Epidermal melanocyte (primary cell): ENCODE measurements around the gene CLDN7.

Experiments
- DNase-seq: peaks from one replicate; pipeline ENCODE4 v3.0.0; 2011; ENCODE audit warnings: low spot score; ENCODE audit not compliant: insufficient read length

CLDN7 gene

DNA sequence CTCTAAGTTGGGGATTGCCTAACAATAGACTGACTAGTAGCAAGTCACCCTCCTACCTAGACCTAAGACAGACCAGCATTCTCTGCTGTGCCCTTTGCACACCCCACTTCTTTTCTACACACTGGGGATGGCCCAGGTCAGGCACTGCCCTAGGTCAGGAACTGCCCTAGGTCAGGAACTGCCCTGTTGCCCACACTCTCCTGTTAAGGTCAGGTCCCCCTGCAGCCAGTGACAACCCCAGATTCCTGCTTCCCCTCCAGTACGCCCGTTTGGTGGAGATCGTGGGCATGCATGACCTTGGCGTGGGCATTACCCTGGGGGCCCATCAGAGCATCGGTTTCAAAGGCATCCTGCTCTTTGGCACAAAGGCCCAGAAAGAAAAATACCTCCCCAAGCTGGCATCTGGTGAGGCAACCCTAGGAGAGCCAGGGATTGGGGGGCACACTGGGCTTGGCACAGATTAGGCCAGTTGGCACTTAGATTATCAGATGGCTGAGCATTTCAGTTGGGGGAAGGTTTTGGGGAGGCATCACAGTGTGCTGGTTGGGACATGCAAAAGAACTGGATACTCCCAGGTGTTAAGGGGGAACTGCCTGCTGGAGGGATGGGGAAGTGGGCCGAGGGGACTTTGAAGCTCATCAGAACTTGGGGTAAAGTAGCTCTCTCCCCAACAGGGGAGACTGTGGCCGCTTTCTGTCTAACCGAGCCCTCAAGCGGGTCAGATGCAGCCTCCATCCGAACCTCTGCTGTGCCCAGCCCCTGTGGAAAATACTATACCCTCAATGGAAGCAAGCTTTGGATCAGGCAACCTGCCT is 40.8 kb downstream of the CLDN7 start:
- DNase-seq: no peak

DNA sequence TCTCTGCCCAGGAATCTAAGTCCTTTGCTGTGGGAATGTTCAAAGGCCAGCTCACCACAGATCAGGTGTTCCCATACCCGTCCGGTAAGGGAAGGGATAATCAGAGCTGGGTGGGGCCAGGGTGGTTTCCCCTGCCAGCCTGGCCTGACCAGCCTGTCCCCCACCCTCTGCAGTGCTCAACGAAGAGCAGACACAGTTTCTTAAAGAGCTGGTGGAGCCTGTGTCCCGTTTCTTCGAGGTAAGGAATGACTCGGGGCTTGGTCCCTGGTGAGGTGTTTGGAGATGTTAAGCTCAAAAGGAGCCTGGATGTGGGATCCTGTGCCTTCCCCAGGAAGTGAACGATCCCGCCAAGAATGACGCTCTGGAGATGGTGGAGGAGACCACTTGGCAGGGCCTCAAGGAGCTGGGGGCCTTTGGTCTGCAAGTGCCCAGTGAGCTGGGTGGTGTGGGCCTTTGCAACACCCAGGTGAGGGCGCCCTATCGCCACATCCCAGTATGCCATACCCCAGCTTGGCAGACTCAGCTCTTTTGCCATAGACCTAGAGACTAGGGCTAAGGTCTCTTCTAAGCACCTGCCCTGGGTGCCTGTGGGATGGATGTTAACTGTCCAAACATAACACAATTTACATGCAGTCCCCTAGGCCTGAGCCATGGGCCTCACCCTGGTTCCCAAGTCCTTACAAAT is 41.5 kb downstream of the CLDN7 start:
- DNase-seq: peak; percentile 73

DNA sequence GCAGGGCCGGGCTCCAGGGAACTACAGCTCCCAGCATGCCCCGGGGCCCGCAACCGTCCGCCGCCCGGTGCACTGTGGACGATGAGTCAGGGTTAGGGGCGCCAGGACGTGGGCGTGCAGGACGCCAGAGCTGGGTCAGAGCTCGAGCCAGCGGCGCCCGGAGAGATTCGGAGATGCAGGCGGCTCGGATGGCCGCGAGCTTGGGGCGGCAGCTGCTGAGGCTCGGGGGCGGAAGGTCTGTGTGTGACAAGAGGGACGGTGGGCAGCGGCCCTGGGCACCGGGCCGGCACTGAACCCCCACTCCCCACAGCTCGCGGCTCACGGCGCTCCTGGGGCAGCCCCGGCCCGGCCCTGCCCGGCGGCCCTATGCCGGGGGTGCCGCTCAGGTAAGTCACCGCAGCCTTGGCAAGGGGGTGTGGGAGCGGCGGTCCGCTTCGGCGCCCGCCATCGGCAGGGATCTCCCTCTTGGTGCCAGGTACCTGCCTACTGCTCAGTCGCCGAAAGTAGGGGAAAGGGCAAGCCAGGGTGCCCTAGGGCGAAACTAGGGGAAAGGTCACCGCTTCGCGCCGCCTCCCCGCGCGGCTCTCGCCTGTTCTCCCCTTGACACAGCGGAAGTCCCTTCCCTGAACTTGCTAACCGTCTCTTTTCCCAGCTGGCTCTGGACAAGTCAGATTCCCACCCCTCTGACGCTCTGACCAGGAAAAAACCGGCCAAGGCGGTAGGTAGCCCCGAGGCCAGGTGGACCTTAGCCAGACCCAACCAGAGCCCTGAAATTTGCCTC is 42.3 kb downstream of the CLDN7 start, which contains the start of the genes ACADVL and DLG4:
Gene ACADVL, plus strand, starts transcription at position 127 of the 781 bp plus-strand sequence. Its CDS starts 47 bp downstream, at position 174.
Gene DLG4, minus strand, starts transcription at position 25 of the 781 bp plus-strand sequence.
- DNase-seq: peak; percentile 94

DNA sequence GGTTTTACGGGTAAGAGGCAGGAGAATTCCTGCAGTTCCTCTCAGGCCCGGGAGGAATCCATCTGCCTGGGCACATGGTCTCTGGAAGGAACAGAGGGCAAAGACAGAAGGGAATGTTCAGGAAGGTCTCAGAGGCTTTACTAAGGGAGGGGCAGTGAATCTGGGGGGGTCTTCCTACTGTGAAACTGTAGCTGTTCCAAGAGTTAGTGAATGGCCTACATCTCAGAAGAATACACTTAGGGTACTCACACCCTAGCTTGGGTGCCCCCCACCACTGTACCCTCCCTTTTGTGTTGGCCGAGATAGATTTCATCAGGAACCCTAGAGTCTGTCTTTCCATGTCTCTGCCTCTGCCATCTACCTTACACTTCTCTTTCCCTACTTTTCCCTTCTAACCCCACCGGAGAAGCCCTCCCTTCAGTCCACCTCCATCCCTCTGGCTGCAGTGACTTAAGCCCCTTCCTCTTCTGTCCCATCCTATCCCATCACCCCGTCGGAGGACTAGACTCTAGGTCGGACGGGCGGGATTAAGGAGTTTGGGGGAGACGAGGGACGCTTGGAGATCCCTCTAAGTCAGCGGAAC is 43.0 kb downstream of the CLDN7 start:
- DNase-seq: no peak

DNA sequence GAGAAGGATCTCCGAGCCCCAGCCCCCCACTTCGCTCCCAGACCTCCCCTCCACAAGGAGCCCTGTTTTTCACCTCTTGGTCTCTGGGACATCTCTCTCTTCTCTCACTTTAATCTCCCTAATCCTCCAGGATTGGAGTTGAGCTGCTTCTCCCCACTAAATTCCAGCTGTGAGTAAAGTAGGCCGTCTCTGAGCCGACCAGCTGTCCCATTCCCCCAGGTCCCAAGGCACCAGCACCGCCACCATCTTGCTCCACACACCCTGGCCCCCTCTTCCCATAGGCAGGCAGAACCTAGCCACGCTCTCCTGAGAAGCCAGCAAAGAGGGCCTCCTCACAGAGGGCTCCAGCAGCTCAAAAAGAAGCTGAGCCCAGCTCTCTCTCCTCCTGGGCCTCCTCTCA is 43.5 kb downstream of the CLDN7 start:
- DNase-seq: no peak

GRCh38 chr17:7218166-7218565 is 44.1 kb downstream of the CLDN7 start:
- DNase-seq: no peak

DNA sequence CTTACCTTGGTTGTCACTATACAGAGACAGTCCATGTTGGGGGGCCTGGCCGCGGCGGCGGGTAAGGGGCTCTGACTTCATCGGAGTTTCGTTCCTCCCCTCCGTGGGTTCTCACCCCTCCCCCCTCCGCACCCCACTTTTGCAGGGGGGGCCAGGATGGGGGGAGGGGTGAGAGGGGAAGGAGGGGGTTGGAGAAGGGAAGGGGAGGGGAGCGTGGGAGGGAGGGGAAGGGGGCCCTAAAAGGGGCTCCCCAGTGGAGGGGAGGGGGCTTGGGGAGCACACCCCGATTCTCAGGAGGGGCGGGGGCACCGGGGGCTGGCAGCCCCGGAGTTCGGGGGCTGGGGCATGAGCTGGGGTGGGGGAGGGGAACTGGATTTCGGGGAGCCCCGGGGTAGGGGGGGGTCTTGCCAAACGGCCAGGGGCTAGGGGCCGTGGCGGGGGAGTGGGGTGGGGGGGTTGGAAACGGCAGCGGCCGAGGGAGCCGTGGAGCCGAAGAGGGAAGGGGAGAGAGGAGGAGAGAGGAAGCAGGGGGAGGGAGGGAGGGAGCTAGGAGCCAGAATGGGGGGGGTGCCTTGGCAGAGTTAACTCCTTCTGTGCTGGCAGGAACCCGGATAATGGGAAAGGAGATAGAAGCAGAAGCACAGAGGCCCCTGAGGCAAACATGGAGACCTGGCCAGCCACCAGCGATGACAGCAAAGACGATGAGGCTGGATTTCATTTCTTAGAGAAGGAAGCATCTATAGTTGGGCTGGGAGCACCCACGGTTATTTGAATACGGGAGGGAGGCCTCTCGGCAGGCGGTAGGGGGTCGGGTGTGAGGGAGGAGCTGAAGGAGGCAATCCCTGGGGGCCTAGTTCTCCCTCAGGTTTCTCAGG is 44.9 kb downstream of the CLDN7 start:
- DNase-seq: peak; percentile 85

DNA sequence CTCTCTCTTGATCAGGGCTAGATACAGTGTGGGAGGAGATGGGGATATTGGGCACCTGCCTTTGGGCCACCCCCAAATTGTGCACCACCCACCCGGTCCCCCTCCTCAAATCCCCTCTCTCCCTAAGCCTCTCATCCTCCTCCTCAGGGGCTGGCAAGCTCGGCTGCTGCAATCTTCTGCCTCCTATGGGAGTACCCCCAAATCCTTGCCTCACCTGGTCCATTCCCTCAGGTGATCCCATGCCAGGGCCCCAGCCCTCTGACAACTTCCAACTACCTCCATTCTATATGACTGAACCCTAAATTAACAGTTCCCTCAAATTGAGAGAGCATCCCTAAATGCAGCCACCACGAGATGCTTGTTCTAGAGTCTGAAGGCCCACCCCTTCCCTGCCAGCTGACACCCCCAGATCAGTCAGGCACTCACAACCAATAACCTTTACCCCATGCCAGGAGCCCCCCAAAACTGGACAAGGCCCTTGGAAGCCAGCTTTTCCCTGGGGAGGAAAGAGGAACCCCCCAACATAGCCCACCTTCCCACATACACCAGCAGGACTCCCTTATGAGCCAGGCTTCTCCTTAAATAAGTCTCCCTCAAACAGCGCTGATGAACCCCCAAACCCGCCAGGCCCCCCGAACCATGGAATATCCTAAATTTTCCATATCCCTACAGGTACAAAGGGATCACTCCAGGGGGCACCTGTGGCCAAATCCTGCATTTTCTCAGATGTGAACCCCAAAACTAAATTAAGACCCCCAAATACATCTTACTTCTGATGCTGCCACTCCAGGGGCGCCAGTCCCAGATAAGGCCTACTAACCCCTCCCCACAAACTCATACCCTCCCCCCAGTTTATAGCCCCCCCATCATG is 45.8 kb downstream of the CLDN7 start:
- DNase-seq: no peak

- no peak for DNase-seq
Measured at GRCh38 chr17:7215652-7216180, 46.6 kb downstream of the CLDN7 start.

- DNase-seq: peak; percentile 97
Measured at GRCh38 chr17:7215136-7215638, 47.1 kb downstream of the CLDN7 start.

- DNase-seq: peak; percentile 99
Measured at GRCh38 chr17:7214300-7215135, 47.8 kb downstream of the CLDN7 start.

DNA sequence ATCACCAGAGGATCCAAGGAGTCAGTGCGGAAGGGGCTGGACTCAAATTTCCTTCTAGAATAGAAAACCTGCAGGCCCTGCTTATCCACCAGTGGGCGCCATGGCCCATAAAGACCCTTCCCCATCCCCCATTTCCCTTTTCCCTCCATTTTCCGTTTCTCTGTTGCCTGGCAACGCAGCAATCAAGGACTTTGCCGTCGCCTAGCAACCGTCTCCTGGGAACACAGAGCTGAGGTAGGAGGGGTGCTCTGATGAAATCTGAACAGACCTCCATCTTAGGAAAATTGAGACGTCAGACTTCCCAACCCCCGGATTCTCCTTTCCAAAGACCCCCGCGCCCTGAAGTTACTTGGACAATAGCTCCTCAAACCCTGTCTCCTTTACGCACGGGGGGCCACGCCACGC is 48.4 kb downstream of the CLDN7 start:
- DNase-seq: peak; percentile 71

DNA sequence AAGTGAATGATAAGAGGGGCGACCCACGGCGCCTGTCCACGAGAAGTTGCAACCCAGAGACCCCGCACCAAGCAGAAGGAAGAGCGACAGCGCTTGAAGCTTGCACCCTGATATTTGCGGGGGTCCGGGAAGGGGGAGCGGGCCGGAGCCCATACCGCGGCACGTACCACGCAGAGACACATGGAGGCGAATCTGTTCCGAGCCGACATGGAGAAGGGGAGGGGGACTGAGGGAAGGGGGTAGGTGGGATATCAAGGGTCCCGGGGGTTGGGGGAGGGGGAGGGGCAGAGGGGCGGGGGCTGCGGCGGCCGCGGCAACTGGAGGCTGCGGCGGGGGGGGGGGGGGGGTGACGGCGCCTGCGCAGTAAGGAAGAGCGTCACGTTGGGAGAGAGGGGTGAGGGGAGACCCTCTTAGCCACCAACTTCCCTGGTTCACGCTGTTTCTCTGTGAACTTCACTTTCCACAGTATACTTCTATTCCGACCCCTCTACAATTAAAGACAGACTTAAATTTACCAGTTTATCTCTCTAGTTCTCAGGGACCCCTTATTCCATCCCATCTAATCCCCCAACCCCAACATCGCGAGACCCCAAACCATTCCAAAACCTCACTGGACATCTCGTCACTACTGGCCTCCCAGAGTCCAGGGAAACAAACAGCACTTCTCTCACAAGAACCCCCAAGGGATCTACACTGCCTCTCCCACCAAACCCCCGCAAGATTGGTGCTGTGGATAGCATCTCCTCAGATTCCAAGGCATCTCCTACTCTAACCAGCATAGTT is 50.6 kb downstream of the CLDN7 start:
- no peak for DNase-seq
